ENCODE data around the gene PTPN4.

DNA sequence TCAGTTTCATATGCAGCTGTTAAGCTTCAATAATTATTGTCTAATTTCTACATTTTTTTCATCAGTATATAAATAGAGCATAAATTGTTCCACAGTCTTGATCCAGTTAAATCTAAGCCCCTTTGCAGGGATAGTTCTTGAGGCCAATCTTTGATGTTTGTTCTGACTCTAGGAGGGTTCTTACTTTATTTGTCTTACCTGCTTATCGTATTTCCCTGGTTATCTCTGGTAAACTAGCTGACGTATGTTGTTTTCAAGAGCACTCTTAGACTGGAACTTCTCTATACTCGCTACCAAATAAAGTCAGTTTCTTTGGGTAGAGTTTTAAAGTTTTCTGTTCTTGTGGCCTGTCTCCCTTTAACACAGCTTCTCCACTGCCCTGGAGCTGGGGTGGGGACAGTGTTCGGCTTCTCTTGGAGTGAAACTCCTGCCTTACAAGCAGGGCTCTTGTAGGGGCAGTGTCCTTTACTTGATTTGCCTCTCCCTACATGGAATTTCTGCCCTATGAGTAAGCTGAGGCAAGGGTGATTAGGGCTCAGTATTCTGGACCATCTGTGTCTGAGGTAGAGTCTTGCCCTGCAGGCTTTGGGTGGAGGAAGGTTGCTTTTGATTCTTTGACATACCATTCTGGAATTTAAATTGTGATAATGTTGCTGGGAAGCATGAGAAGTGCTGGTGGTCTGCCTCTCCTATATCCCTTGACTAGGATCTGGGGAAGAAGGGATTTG lies 90.3 kb downstream of the PTPN4 start:
- TF ChIP-seq POLR2A (IDR thresholded peaks at IDR 0.05; ENCODE audit: low read depth, low read length) (no peak), MAX (IDR thresholded peaks at IDR 0.05; ENCODE audit: insufficient read depth, insufficient read length) (no peak), POLR2AphosphoS5 (IDR thresholded peaks at IDR 0.05; ENCODE audit: insufficient read depth, low read depth, low read length) (no peak), MYC (IDR thresholded peaks at IDR 0.05; ENCODE audit: low read depth, low read length) (no peak), EZH2 (IDR thresholded peaks at IDR 0.05; ENCODE audit: borderline replicate concordance, low read depth, low read length, severe bottlenecking) (no peak), FOS (IDR thresholded peaks at IDR 0.05; ENCODE audit: borderline replicate concordance, insufficient read depth, low read length) (no peak)
- TF ChIP-seq, protein P1, sequence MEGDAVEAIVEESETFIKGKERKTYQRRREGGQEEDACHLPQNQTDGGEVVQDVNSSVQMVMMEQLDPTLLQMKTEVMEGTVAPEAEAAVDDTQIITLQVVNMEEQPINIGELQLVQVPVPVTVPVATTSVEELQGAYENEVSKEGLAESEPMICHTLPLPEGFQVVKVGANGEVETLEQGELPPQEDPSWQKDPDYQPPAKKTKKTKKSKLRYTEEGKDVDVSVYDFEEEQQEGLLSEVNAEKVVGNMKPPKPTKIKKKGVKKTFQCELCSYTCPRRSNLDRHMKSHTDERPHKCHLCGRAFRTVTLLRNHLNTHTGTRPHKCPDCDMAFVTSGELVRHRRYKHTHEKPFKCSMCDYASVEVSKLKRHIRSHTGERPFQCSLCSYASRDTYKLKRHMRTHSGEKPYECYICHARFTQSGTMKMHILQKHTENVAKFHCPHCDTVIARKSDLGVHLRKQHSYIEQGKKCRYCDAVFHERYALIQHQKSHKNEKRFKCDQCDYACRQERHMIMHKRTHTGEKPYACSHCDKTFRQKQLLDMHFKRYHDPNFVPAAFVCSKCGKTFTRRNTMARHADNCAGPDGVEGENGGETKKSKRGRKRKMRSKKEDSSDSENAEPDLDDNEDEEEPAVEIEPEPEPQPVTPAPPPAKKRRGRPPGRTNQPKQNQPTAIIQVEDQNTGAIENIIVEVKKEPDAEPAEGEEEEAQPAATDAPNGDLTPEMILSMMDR (IDR thresholded peaks at IDR 0.05; ENCODE audit: extremely low read depth in 1 of 2, insufficient read depth in 1 of 2, low read depth in 1 of 2, low read length in 2 of 2), result no peak
